Measurements from ENCODE around the gene JAG2.

GRCh38 chr14:105165134-105165704 lies 3.4 kb downstream of the JAG2 start:
- no peak for TF ChIP-seq POLR2A (IDR thresholded peaks at IDR 0.05)
- TF ChIP-seq CTCF (IDR thresholded peaks at IDR 0.05) = no peak
